ENCODE measurements around the gene LRFN5.

The LRFN5 gene

DNA sequence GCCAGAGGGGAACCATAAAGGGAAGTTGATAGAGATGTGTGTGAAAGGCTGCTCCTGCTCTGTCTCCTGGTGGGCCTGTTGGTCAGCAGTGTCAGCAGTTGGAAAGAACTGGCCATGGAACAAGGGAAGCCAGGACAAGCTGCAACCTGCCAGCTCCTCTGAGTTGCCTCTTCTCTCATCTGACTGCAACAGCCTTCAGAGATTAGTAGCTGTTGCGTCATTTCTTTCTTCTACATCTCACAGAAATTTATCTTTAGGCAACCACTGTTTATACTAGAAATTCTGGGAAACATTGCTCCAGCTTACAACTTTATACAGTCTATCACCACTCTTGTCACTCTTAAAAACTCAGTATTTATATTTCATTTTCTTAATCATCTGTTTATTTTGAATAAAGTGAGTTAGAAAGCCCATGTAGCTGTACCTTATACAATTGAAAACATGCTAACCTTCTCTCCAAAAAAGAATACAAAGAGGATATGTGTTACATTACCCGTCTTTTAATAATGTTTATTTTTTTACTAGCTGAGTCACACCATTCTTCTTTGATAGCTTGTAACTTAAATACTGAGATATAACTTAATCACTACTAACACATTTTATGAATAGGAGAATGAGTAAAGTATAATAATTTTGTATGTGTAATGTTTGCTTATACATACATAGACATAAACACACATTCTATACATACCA, 224.2 kb downstream of the LRFN5 start:
- no peak overlapping the region for H2AFZ ChIP-seq (ENCODE audit: low read length)
- TF ChIP-seq, protein P1, sequence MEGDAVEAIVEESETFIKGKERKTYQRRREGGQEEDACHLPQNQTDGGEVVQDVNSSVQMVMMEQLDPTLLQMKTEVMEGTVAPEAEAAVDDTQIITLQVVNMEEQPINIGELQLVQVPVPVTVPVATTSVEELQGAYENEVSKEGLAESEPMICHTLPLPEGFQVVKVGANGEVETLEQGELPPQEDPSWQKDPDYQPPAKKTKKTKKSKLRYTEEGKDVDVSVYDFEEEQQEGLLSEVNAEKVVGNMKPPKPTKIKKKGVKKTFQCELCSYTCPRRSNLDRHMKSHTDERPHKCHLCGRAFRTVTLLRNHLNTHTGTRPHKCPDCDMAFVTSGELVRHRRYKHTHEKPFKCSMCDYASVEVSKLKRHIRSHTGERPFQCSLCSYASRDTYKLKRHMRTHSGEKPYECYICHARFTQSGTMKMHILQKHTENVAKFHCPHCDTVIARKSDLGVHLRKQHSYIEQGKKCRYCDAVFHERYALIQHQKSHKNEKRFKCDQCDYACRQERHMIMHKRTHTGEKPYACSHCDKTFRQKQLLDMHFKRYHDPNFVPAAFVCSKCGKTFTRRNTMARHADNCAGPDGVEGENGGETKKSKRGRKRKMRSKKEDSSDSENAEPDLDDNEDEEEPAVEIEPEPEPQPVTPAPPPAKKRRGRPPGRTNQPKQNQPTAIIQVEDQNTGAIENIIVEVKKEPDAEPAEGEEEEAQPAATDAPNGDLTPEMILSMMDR (conservative IDR thresholded peaks at IDR 0.05; ENCODE audit: low read length), result no peak
- no peak for TF ChIP-seq EZH2phosphoT487 (IDR thresholded peaks at IDR 0.05; ENCODE audit: borderline replicate concordance)
- H4K20me1 ChIP-seq (ENCODE audit: insufficient read depth, low read length, poor library complexity, severe bottlenecking), result no peaks in the 10 kb centered on the region
- H3K9ac ChIP-seq (ENCODE audit: low read depth, low read length, poor library complexity, severe bottlenecking), result no peak overlapping the region
- no peaks in the 10 kb centered on the region for H3K27me3 ChIP-seq (ENCODE audit: insufficient read depth, low read length, poor library complexity, severe bottlenecking)
- H3K9me3 ChIP-seq (ENCODE audit: insufficient read depth, low read depth, low read length), result no peaks in the 10 kb centered on the region
- no peak overlapping the region for H3K4me3 ChIP-seq (ENCODE audit: low read length, poor library complexity, severe bottlenecking)
- no peak overlapping the region for H3K4me2 ChIP-seq (ENCODE audit: low read depth, low read length, poor library complexity, severe bottlenecking)
- H3K36me3 ChIP-seq (ENCODE audit: insufficient read depth, low read length), result no peaks in the 10 kb centered on the region
- no peaks in the 10 kb centered on the region for H3K79me2 ChIP-seq (ENCODE audit: insufficient read depth, low read length)
- no peaks in the 10 kb centered on the region for H3K4me1 ChIP-seq (ENCODE audit: insufficient read depth, low read length, poor library complexity, severe bottlenecking)
- no peaks in the 10 kb centered on the region for H3F3A ChIP-seq (ENCODE audit: low read depth)
- no peaks in the 10 kb centered on the region for H3K9me2 ChIP-seq (replicated peaks; ENCODE audit: low read depth, low read length)

DNA sequence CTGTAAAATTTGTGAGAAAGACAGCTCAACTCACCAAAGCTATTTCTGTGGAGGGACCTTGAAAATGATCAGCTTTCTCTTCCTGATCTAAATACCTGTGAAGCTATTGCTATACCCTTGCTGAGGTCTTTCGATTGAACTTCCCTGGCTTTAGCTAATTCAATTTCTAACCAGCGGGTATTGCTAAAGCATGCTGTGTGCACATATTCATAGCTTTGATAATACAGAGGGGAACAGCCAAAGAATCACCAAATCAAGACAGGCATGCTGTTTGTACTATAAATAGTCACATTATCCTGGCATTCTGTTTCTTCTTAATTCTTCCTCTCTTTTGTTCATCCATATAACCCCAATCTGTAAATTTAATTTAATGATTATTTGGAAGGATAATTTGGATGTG, 233.0 kb downstream of the LRFN5 start:
- H2AFZ ChIP-seq (ENCODE audit: low read length), result no peak overlapping the region
- H3K4me1 ChIP-seq (ENCODE audit: insufficient read depth, low read length, poor library complexity, severe bottlenecking), result no peaks in the 10 kb centered on the region
- no peaks in the 10 kb centered on the region for H3K27me3 ChIP-seq (ENCODE audit: insufficient read depth, low read length, poor library complexity, severe bottlenecking)
- no peak overlapping the region for H3K4me2 ChIP-seq (ENCODE audit: low read depth, low read length, poor library complexity, severe bottlenecking)
- no peaks in the 10 kb centered on the region for H3K36me3 ChIP-seq (ENCODE audit: insufficient read depth, low read length)
- H3K79me2 ChIP-seq (ENCODE audit: insufficient read depth, low read length), result no peaks in the 10 kb centered on the region
- TF ChIP-seq, protein P1 (conservative IDR thresholded peaks at IDR 0.05; ENCODE audit: low read length), result no peak
- TF ChIP-seq EZH2phosphoT487 (IDR thresholded peaks at IDR 0.05; ENCODE audit: borderline replicate concordance), result no peak
- no peaks in the 10 kb centered on the region for H3K9me2 ChIP-seq (replicated peaks; ENCODE audit: low read depth, low read length)
- H4K20me1 ChIP-seq (ENCODE audit: insufficient read depth, low read length, poor library complexity, severe bottlenecking), result no peaks in the 10 kb centered on the region
- no peaks in the 10 kb centered on the region for H3K9me3 ChIP-seq (ENCODE audit: insufficient read depth, low read depth, low read length)
- H3F3A ChIP-seq (ENCODE audit: low read depth), result no peaks in the 10 kb centered on the region
- no peak overlapping the region for H3K9ac ChIP-seq (ENCODE audit: low read depth, low read length, poor library complexity, severe bottlenecking)
- H3K4me3 ChIP-seq (ENCODE audit: low read length, poor library complexity, severe bottlenecking), result no peak overlapping the region

DNA sequence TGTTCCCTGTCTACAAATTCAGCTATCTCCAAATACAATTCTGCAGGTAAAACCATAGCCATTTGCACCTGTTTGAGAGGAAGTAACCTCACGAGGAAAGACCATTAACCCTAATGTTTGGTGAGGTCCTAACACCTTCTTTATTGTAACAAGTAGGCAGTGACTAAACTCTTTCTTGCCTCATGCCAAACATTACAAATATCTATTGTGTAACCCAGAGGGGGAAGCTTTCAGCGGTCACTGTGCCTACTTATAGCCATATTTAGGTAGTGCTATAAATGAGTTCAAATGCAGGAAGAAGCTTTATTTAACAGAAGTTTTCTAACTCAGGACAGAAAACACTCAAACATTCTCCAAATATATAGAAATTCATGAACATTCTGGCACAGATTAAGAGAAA, 252.7 kb downstream of the LRFN5 start:
- H3K9me2 ChIP-seq (replicated peaks; ENCODE audit: low read depth, low read length), result no peaks in the 10 kb centered on the region
- no peak overlapping the region for H2AFZ ChIP-seq (ENCODE audit: low read length)
- no peaks in the 10 kb centered on the region for H3K27me3 ChIP-seq (ENCODE audit: insufficient read depth, low read length, poor library complexity, severe bottlenecking)
- no peak for TF ChIP-seq EZH2phosphoT487 (IDR thresholded peaks at IDR 0.05; ENCODE audit: borderline replicate concordance)
- TF ChIP-seq, protein P1 (conservative IDR thresholded peaks at IDR 0.05; ENCODE audit: low read length), result no peak
- no peaks in the 10 kb centered on the region for H3F3A ChIP-seq (ENCODE audit: low read depth)
- H4K20me1 ChIP-seq (ENCODE audit: insufficient read depth, low read length, poor library complexity, severe bottlenecking), result no peaks in the 10 kb centered on the region
- no peak overlapping the region for H3K9ac ChIP-seq (ENCODE audit: low read depth, low read length, poor library complexity, severe bottlenecking)
- no peaks in the 10 kb centered on the region for H3K36me3 ChIP-seq (ENCODE audit: insufficient read depth, low read length)
- H3K4me1 ChIP-seq (ENCODE audit: insufficient read depth, low read length, poor library complexity, severe bottlenecking), result no peaks in the 10 kb centered on the region
- H3K4me3 ChIP-seq (ENCODE audit: low read length, poor library complexity, severe bottlenecking), result no peak overlapping the region
- H3K9me3 ChIP-seq (ENCODE audit: insufficient read depth, low read depth, low read length), result no peaks in the 10 kb centered on the region
- no peaks in the 10 kb centered on the region for H3K79me2 ChIP-seq (ENCODE audit: insufficient read depth, low read length)
- H3K4me2 ChIP-seq (ENCODE audit: low read depth, low read length, poor library complexity, severe bottlenecking), result no peak overlapping the region

All from Loucy (cell line).